ENCODE measurements around the gene NIPAL1.

Gene NIPAL1

GRCh38 chr4:48022192-48022799 is 5.7 kb downstream of the NIPAL1 start:
- no peak for TF ChIP-seq CTCF (IDR thresholded peaks at IDR 0.05; ENCODE audit: control insufficient read depth, insufficient read depth, low read depth, low read length, missing control alignments)
- no peak for DNase-seq (ENCODE audit: low read depth)
- H3K4me3 ChIP-seq (ENCODE audit: control insufficient read depth, low read depth, low read length): no peak overlapping the region

GRCh38 chr4:48024522-48024921 is 8.0 kb downstream of the NIPAL1 start:
- DNase-seq (ENCODE audit: low read depth): no peak
- TF ChIP-seq CTCF (IDR thresholded peaks at IDR 0.05; ENCODE audit: control insufficient read depth, insufficient read depth, low read depth, low read length, missing control alignments): no peak
- H3K4me3 ChIP-seq (ENCODE audit: control insufficient read depth, low read depth, low read length): no peak overlapping the region

GRCh38 chr4:48025005-48025404 is 8.4 kb downstream of the NIPAL1 start:
- TF ChIP-seq CTCF (IDR thresholded peaks at IDR 0.05; ENCODE audit: control insufficient read depth, insufficient read depth, low read depth, low read length, missing control alignments): no peak
- no peak for DNase-seq (ENCODE audit: low read depth)
- H3K4me3 ChIP-seq (ENCODE audit: control insufficient read depth, low read depth, low read length): no peak overlapping the region

GRCh38 chr4:48027653-48028052 is 11.1 kb downstream of the NIPAL1 start:
- no peak for DNase-seq (ENCODE audit: low read depth)
- H3K4me3 ChIP-seq (ENCODE audit: control insufficient read depth, low read depth, low read length): no peak overlapping the region
- no peak for TF ChIP-seq CTCF (IDR thresholded peaks at IDR 0.05; ENCODE audit: control insufficient read depth, insufficient read depth, low read depth, low read length, missing control alignments)

- TF ChIP-seq CTCF (IDR thresholded peaks at IDR 0.05; ENCODE audit: control insufficient read depth, insufficient read depth, low read depth, low read length, missing control alignments): no peak
- H3K4me3 ChIP-seq (ENCODE audit: control insufficient read depth, low read depth, low read length): no peak overlapping the region
- DNase-seq (ENCODE audit: low read depth): no peak
These were observed 12.1 kb downstream of the NIPAL1 start for GRCh38 chr4:48028696-48029095.

- H3K4me3 ChIP-seq (ENCODE audit: control insufficient read depth, low read depth, low read length): no peak overlapping the region
- TF ChIP-seq CTCF (IDR thresholded peaks at IDR 0.05; ENCODE audit: control insufficient read depth, insufficient read depth, low read depth, low read length, missing control alignments): no peak
- DNase-seq (ENCODE audit: low read depth): no peak
These were observed 13.9 kb downstream of the NIPAL1 start for GRCh38 chr4:48030470-48030869.
